Spleen (tissue), 7 donors: ENCODE results near the gene SMAD2.

Source experiments
- CTCF ChIP-seq, 11 experiments: fragments of 200-600 bp in 7 of 11; fragments of 450-650 bp in 4 of 11; sonication (generic) in 4 of 11; IDR thresholded peaks in 8 of 11; conservative IDR thresholded peaks in 3 of 11; 1 replicate in 7 of 11; 2 replicates in 4 of 11; pipeline versions ENCODE4 v1.4.0 to v1.8.0; 2016 to 2021; ENCODE audit warnings: antibody characterized with exemption in 11 of 11, inconsistent platforms in 4 of 11, mild to moderate bottlenecking in 1 of 11
- POLR2A ChIP-seq, 3 donors: fragments of 450-650 bp; IDR thresholded peaks; one replicate each; pipeline ENCODE4 v1.5.1; 2017; ENCODE audit warnings: antibody characterized with exemption in 3 of 3, mild to moderate bottlenecking in 1 of 3
- donor health status: DM: no; HTN: no; CAD: no; lungs with moderate emphysema.
- donor health status: DM: no; HTN: no; CAD: no.
- donor health status: DM: no; HTN: no; CAD: no.

- TF ChIP-seq POLR2A (IDR thresholded peaks at IDR 0.05): no peak
- no peak for TF ChIP-seq CTCF (IDR thresholded peaks at IDR 0.05 in 8 of 11, conservative IDR thresholded peaks at IDR 0.05 in 3 of 11)
Measured at GRCh38 chr18:47876813-47877212, 53.6 kb downstream of the SMAD2 start.
